Chondrocyte (in vitro differentiated cells): Measurements from ENCODE around the gene DPH3. TPM values are rescaled to one million over a fixed set of nuclear protein-coding genes. Genes with fewer than 3 reads are reported as not detected.

Experiments
- DNase-seq: peaks from one replicate; pipeline ENCODE4 v3.0.0; 2021; ENCODE audit warnings: mixed read lengths, low spot score
- H3K27ac Mint-ChIP-seq: one replicate; pipeline ENCODE4 v1.8.0; 2021; ENCODE audit warnings: mild to moderate bottlenecking, moderate library complexity, mixed read lengths; ENCODE audit not compliant: unreplicated experiment
- H3K27me3 Mint-ChIP-seq: 2 replicates; pipeline ENCODE4 v1.8.0; 2021; ENCODE audit warnings: low read depth, mixed read lengths
- H3K36me3 Mint-ChIP-seq: 2 replicates; pipeline ENCODE4 v1.8.0; 2021; ENCODE audit warnings: low read depth, mixed read lengths
- H3K4me1 Mint-ChIP-seq: 2 replicates; pipeline ENCODE4 v1.8.0; 2021; ENCODE audit warnings: low read depth, mild to moderate bottlenecking, mixed read lengths
- H3K4me3 Mint-ChIP-seq: one replicate; pipeline ENCODE4 v1.8.0; 2021; ENCODE audit warnings: mild to moderate bottlenecking, moderate library complexity, mixed read lengths; ENCODE audit not compliant: unreplicated experiment
- H3K9me3 Mint-ChIP-seq: 2 replicates; pipeline ENCODE4 v1.8.0; 2021; ENCODE audit warnings: low read depth, mixed read lengths
- total RNA-seq: library from RNA; stranded (reverse); gene quantifications from 3 replicates; pipeline ENCODE4 v1.2.1, GENCODE V29; 2021
- TF ChIP-seq, protein P1 (sequence below): fragments of 200-600 bp; sonication (generic); IDR thresholded peaks from 2 replicates; pipeline ENCODE4 v1.5.0; 2021; ENCODE audit warnings: antibody characterized with exemption, mild to moderate bottlenecking, moderate library complexity

The DPH3 gene
- total RNA-seq, 1 donor from 2014 or later = 20.5 TPM

DNA sequence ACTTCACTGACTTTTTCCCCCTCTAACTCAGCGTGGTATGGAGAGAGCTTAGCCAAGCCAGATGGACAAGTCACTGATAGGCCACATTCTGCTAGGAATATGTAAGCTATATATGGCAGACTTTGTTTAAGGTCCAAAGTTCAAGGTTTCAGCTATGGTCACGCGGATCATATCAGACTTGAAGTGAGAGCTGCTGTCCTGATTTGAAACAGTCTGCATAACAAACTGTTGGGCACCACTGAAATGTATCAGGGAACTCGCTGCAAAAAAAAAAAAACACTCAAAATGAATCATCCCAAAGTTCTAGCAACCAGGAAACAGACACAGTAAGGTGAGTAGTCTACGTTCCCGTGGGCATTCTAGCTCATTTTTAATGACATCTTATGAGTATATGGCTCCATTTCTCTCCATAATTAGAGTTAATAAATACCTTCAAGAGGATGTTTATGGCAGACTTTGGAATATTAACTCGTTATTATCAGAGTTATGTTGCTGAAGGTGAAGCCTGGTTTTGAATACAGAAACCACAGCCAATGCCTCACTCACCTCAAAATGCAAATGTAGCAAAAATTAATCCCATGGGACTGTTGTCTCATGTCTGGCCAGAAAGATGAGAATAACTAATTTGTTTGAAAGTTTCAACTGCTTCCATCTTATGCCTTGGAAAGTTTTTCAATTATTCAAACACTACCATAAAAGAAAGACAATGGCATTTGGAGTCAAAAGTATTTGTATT, 12.3 kb downstream of the DPH3 start:
- H3K9me3 Mint-ChIP-seq = no peaks in the 10 kb centered on the region
- TF ChIP-seq, protein P1, sequence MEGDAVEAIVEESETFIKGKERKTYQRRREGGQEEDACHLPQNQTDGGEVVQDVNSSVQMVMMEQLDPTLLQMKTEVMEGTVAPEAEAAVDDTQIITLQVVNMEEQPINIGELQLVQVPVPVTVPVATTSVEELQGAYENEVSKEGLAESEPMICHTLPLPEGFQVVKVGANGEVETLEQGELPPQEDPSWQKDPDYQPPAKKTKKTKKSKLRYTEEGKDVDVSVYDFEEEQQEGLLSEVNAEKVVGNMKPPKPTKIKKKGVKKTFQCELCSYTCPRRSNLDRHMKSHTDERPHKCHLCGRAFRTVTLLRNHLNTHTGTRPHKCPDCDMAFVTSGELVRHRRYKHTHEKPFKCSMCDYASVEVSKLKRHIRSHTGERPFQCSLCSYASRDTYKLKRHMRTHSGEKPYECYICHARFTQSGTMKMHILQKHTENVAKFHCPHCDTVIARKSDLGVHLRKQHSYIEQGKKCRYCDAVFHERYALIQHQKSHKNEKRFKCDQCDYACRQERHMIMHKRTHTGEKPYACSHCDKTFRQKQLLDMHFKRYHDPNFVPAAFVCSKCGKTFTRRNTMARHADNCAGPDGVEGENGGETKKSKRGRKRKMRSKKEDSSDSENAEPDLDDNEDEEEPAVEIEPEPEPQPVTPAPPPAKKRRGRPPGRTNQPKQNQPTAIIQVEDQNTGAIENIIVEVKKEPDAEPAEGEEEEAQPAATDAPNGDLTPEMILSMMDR = no peak
- H3K27ac Mint-ChIP-seq = no peak overlapping the region
- DNase-seq = no peak
- no peak overlapping the region for H3K4me3 Mint-ChIP-seq
- no peaks in the 10 kb centered on the region for H3K36me3 Mint-ChIP-seq
- no peaks in the 10 kb centered on the region for H3K27me3 Mint-ChIP-seq
- H3K4me1 Mint-ChIP-seq = no peaks in the 10 kb centered on the region

DNA sequence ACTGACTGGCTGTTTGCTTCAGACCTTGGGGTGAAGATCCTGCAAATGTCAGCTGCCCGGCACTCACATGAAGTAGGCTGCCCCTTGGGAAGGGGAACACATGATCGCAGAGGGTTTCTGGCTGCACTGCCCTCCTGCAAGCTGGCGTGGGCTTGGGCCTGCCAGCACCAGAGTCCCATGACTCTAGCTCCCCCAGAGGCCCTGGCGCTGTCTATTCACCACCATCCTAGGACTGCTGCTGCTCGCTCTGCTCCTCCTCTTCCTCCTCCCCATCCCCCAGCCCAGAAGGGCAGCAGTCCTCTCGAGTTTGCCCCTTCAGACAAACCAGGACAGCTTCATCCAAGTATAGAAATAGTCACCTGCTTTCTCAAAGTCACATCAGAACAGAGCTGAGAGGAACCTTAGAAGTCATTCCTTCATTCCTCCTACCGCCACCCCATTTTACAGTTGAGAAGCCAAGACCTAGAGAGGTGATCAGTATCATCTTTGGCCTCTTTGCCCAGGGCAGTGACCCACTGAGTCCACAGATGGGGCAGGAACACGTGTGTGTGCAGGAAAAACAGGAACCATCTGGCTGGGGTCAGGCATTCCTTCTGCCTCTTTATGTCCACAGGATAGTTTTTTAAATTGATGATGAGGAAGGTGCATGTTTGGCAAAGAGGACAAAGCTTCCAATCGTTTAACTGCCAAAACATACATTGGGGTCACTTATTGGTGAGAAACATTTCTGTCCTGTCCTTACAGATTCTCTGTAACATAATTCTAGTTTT, 13.2 kb downstream of the DPH3 start:
- no peak overlapping the region for H3K4me3 Mint-ChIP-seq
- no peak overlapping the region for H3K27ac Mint-ChIP-seq
- TF ChIP-seq, protein P1 = no peak
- no peaks in the 10 kb centered on the region for H3K4me1 Mint-ChIP-seq
- no peaks in the 10 kb centered on the region for H3K9me3 Mint-ChIP-seq
- DNase-seq = peak; percentile 52
- H3K36me3 Mint-ChIP-seq = no peaks in the 10 kb centered on the region
- no peaks in the 10 kb centered on the region for H3K27me3 Mint-ChIP-seq

- Mint-ChIP-seq H3K36me3 (no peaks in the 10 kb centered on the region), H3K4me1 (no peaks in the 10 kb centered on the region), H3K9me3 (no peaks in the 10 kb centered on the region), H3K4me3 (no peak overlapping the region), H3K27ac (no peak overlapping the region), H3K27me3 (no peaks in the 10 kb centered on the region)
- TF ChIP-seq, protein P1 = no peak
- no peak for DNase-seq
Measured at GRCh38 chr3:16249886-16250285, 14.9 kb downstream of the DPH3 start.

DNA sequence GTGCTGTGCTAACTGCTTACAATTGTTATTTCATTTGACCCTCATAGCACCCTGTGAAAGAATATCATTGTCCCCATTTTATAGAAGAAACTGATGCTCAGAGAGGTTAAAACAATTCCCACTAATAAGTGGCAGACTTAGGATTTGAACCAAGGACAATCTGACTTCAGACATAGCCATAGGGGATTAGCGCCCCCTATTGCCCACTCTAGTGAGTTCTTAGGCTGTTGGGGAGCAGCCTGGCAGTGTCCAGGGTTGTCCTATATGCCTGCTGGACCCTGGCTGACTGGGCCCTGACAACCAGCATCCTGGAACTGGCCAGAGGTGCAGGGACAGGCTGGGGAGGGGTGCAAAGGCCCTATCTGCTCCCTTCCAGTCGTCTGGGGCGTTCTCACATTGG, 15.4 kb downstream of the DPH3 start:
- Mint-ChIP-seq H3K4me3 (no peak overlapping the region), H3K36me3 (no peaks in the 10 kb centered on the region), H3K27me3 (no peaks in the 10 kb centered on the region), H3K9me3 (no peaks in the 10 kb centered on the region), H3K4me1 (peaks cover 1% of the 10 kb centered on the region), H3K27ac (no peak overlapping the region)
- DNase-seq = no peak
- TF ChIP-seq, protein P1 = peak; percentile 68

GRCh38 chr3:16248556-16248955, 16.2 kb downstream of the DPH3 start:
- no peak for DNase-seq
- TF ChIP-seq, protein P1 = no peak
- H3K27ac Mint-ChIP-seq = no peak overlapping the region
- H3K4me1 Mint-ChIP-seq = peaks cover 7% of the 10 kb centered on the region
- no peak overlapping the region for H3K4me3 Mint-ChIP-seq
- H3K36me3 Mint-ChIP-seq = no peaks in the 10 kb centered on the region
- H3K9me3 Mint-ChIP-seq = no peaks in the 10 kb centered on the region
- H3K27me3 Mint-ChIP-seq = no peaks in the 10 kb centered on the region
